Right hindlimb (tissue), 1 donor: ENCODE results near the gene TSPAN18.

ENCODE experiments used
- DNase-seq: peaks from one replicate; pipeline ENCODE4 v3.0.0-alpha.2; 2018

TSPAN18 gene

DNA sequence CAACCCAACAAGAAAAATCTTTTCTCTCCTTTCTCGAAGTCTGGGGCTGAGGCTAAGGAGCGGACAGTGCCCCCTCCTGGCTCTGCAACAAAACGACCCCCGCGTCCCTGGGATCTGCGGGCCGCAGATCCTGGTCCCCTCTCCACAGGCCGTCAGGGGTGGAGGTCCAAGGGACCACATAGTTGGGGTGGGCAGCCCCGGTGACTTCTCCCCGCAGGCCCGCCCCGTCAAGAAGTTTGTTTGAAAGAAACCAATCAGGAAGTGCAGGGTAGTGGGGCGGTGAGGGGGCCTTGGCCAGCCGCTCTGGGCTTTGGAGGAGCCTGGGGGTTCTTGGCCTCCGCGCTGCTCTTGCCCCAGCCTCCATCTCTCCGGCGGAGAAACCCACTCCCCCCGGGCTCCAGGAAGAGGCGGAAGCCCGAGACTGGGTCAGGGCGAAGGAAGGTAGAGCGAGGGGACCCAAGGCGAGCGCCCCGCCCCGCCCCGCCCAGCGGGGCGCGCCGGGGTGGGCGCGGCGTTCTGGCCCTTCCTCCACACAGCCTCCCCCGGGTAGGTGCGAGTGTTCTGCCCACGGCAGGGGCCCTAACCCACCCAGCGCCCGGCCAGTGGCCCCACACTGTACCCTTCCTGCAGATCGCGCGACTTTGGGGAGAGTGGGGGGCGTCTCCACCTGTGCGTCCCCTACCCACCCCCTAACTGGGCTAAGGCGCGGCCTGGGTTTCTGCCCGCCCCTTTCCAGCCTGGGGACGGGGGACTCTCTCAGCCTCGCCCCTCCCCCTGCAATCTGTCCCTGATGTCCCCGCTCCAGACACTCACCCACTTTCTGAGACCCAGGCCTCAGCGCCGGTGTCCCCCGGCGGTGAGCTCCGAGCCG lies 222.6 kb downstream of the TSPAN18 start:
- peak; percentile 62 for DNase-seq

DNA sequence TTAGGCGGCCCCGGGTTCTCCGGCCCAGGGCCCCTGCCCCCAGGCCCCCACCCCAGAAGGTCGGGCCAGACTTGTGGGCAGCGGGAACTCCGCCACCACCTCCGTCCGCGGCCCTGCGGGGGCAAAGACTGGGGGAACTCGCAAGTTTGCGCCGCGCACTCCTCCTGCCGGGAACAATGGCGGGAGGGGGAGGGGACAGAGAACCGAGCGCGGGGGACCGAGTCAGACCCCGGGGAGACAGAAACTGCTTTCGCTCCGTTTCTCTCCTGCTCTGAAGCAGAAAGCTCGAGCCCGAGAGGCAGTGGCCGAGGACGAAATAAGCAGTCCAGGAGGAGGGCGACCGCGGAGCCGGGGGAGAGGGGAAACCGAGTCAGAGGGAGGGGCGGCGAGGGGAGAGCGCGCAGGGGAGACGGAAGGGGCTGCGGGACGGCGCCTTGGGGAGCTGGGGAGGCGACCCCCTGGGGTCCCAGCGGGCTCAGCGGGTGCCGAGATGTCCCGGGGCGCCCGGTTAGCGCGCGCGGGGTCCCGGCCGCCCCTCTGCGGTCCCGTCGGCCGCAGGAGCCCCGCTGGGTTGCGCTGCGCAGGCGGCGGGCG lies 223.4 kb downstream of the TSPAN18 start:
- peak; percentile 58 for DNase-seq

DNA sequence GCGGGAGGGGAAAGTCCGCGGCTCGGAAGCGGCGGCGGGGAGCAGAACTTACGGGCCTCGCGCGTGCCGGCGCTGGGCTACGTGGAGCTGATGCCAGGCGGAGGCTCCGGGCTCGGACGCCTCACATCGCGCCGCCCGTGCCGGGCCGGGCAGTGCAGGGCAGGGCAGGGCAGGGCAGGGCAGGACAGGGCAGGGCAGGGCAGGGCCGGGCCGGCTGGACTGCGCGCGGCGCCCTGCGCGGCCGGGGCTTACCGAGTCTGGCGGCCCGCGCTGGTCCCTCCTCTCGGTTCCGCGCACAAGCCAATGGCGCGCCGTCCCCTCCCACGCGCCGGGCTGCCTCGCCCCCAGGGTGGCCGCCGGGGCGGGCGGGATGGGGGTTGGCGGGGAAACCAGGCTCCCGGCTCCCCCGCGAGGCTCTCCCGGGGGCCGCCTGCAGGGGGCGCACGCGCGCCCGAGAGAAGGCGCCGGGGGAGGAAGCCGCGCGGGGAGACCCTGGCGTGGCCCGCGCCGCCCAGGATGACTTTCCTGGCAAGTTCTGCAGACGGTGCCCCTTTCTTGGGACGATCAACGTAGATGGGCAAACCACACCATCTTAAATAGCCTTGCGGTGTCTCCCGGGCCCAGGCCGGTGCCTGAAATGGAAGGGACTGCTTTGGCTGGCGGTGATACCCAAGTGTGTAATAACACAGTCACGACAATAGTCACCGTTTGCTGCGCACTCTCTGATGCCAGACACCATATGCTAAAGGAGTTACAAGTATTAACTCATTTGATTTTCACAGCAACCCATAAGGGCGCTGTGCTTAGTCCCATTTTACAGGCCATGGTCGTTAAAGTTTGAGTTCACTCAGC lies 224.1 kb downstream of the TSPAN18 start, which contains the start of gene TP53I11:
Gene TP53I11, minus strand, starts transcription at position 259 of the 852 bp plus-strand sequence. CDS start 12,548 bp downstream, outside the sequence.
- peak; percentile 88 for DNase-seq

DNA sequence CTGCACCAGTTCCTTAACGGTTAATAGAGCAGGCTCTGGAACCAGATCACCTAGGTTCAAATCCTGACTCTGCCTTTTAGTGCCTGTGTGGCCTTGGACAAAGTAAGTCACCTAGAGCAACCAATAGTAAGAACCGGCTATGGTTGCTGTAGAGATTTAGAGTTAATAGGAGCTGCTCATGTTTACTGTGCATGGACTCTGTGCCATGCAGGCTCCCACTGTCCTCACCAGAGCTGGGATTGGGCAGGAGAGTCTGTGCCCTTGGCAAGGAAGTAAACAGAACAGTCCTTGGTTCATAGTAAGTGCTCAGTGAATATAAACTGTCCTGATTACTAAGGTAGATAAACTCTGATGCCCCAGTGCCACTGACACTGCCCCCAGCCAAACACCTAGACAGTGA lies 225.3 kb downstream of the TSPAN18 start:
- DNase-seq, result no peak

DNA sequence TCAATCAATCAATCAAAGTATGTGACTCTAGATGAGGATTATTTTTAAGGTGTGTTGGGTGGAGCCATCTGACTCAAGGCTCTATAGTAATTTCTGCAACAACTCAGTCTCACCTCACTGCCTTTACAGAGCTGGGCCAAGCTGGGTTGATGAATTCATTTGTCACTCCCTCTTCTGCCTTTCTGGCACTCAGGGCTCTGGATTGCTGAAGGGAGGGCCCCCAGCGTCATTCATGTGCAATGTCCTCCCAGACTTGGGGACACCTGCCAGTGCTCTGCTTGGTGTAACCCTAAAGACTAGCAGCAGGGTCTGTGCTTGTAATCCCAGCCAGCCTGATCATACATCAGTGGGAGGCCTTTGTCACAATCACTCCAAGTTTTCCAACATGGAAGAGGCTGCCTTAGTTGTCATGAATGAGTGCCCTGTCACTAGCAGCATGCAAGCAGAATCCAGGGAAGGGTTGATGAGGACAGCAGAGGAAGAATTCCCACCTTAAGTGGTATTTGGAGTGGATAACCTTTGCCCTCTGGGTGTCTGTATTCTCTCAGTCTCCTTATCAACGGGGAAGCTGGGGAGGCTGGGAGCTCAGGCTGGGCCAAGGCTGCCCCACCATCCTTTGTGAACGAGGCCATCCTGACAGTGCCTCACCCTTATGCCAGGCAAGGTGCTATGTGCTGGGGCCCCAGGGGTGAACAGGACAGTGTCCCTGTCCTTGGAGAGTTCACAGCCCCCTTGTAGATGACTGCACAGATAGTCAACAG lies 225.9 kb downstream of the TSPAN18 start:
- DNase-seq, result no peak

DNA sequence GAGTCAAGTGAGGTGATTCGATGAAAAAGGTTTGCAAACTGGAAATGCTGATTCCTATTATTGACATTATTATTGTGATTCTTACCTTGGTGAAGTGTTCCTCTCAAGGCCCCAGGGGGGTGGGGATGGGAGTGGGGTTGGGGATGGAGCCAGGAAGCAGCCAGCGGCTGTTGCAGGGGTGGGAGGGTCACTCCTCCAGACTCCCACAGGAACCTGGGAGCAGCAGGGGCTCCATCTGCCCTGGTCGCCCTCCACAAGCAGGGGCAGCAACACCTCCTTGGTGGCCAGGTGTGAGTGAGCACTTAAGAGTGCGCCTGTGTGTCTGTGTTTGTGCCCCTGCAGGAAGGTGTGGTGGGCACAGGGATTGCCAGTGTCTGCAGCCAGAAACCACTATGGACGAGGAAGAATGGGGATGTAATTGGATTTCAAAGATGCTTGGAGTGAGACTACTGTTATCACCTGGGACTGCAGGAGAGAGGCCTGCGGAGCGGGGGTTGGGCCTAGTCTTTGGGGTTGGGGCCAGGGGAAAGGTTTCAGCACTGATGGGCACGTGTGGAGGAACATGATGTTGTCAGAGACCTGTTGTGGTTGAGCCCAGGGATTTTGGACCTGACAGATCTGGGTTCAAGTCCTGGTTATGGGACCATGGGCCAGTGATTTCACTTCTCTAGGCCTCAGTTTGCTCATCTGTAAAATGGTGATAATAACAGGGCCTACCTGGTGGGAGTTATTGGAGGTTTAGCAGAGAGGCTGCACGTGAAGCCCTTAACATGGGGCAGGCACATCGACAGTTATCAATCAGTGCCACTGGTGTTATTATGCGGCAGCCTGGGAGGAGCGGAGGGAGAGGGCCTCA lies 227.5 kb downstream of the TSPAN18 start:
- peak; percentile 16 for DNase-seq

DNA sequence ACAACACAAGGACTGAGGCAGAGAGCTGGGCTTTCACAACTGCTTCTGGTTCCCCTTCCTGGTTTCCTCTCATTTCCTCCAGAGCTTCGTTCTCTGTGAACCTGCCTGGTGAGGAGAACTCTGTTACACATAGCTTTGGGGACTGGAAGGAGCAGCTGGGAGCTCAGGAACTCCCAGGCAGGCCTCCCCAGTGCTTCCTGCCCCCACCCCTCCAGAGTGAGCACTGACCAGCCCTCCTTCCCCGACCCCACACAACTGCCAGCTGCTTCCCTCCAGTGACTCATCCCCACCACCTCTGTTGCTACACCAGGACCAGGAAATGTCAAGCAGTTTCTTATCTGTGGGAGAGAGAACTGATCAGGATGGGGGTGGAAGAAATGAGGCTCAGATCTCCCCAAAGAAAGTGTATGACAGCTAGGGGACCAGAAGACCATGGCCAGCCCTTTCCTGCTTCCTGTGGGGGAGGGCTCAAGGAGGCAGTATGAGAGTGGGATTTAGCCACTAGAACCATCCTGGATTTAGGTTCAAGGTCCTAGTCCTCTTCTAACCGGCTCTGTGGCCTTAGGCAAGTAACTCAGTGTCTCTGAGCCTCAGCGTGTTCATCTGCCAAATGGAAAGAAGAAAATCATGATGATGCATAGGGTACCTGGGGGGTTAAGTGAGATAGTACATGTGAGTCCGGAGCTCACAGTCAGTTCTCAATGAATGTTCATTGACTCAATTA lies 228.4 kb downstream of the TSPAN18 start:
- DNase-seq, result peak; percentile 66

DNA sequence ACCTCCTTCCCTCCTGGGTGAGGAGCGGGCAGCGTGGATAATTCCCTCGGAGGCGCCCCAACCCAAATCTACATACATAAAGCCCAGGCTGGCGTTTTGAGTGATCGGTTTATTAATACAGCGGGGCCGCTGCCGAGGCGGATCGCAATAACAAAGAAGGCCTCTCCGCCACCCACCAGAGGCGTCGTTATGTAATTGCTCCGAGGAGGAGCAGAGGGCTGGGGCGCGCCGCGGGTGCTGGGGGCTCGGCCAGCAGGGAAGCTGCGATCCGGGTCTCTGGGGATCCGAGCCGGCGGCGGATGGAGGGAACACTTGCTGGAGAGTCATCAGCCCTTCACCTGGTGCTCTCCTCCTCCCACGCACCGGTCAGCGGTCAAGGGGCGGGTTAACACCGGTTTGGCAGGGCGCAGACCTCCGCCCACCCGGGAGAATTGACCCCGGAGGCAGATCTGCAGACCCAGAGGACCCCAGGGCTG lies 230.3 kb downstream of the TSPAN18 start:
- no peak for DNase-seq

DNA sequence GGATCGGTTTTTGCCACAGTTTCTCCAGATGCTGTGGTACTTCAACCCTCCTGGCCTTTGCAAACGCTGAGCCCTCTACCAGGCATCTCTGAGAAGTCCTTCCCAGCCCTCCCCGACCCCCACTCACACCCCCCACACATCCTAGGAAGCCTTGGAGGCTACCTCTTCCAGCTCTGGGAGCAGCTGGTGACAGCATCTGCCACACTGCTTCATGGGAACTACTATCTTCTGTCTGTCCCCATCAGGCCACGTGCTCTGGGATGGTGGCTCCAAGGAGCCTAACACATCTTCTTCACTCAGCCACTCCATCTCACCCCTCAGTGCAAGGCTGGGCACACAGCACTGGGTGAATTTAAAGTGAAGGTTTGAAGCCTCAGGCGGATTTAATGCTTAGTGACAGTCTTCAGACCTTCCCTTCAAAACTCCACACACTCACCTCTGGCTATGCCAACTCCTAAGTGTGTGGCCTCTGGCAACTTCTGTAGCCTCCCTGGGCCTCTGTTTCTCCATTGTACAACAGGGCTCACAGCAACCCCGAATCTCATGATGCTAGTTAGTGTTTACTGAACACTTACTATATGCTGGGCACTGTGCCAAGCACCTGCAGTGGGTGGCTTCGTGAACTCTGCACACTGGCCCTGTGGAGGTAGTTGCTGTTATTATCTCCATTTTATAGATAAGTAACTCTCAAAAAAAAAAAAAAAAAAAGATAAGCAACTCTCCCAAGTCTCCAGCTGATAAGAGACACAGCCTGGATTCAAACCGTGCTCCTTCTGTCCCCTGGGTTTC lies 231.2 kb downstream of the TSPAN18 start:
- DNase-seq, result no peak

DNA sequence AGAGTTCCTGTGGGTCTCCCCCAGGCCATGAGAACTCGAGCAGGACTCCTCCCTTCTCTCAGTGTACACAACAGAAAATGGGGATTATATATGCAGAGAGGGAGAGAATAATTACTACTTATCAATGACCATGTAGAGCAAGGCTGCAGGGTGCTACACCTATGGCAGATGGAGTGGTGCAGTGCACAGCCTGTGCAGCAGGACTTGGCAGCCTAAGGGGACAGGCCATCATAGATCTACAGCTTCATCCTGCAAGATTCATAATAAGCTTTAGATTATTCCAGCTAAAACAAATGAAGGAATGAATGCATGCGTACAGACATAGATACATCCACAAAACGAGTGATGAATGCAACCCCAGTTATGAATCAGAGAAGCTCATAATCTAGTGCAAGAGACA lies 232.3 kb downstream of the TSPAN18 start:
- no peak for DNase-seq

DNA sequence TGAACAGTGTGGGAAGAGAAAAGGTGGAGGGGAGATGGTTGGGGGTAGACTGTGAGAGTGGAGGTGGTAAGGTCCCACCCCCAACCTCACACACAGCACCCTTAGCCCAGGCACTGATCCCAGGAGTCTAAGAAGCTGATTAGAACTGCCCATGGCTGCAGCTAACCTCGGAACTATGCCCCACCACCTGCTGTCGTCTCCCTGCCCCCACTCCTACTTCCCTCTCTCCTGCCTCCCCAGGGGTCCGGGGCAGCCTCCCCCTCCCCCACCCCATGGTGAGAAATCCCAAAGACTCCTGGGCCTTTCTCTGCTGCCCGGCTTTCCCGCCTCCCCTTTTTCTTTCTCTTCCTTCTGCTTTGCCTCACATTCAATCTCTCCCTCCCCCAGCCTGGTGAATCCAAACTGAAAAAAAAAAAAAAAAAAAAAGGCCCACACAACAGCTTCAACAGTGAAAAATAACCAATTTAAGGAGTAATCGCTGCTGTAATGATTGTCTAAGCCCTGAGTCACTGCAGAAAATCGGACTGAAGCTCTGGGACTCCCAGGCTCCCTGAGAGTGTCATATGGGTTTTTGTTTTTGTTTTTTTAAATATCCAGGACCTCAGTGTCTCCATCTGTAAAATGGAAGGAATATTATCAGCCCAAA lies 233.6 kb downstream of the TSPAN18 start:
- DNase-seq, result no peak

DNA sequence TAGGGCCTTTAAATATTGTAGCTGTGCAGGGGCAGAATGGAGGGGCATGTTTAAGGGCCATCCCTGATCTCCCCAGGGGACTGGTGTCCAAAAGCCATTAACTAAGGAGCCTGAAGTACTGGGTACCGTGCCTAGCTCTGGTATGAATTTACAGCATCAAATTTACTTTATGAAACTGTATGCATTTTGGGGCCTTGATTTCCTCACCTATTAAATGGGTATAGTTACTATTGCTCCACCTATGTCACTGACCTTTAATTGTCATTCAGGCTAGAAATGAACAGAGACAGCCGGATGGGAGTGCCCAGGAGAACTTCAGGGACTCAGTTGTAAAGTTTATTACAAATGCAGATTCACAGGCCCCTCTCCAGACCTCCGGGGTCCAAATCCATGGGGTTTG lies 235.7 kb downstream of the TSPAN18 start:
- DNase-seq, result no peak

DNA sequence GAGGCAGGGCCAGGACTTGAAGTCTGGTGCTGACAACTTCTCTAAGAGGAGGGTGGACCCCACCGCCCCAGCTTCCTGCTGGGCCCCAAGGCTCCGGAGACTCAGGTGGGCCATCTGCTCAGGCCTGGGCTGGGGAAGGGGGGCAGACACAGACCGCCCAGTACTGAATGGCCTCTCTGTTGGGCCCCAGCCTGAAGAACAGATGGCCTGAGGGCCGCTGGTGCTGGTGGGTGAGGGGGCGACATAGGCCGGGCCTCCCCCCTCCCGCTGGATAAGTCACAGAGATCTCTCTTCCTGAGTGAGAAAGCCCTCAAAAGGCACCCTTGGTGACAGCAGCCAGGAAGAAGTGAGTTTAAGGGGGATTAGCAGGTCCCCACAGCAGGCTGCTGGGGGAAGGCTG lies 236.4 kb downstream of the TSPAN18 start:
- DNase-seq, result no peak

DNA sequence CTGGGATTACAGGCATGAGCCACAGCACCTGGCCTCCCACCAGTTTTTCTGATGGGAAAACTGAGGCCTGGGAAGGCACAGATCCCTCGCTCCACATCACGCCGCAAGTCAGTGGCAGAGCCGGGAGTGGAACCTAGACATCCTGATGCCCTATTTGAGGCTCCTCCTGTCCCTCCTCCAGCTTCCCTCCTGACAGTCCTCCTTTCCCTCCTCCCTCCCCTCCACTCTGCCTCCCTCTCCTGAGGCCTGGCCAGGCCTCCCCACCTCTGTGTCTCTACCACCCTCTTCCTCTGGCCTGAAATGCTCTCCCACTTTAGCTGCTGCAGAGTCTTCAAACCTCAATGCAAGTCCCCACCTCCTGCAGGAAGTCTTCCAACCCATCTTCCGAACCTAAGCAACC lies 237.2 kb downstream of the TSPAN18 start:
- no peak for DNase-seq

DNA sequence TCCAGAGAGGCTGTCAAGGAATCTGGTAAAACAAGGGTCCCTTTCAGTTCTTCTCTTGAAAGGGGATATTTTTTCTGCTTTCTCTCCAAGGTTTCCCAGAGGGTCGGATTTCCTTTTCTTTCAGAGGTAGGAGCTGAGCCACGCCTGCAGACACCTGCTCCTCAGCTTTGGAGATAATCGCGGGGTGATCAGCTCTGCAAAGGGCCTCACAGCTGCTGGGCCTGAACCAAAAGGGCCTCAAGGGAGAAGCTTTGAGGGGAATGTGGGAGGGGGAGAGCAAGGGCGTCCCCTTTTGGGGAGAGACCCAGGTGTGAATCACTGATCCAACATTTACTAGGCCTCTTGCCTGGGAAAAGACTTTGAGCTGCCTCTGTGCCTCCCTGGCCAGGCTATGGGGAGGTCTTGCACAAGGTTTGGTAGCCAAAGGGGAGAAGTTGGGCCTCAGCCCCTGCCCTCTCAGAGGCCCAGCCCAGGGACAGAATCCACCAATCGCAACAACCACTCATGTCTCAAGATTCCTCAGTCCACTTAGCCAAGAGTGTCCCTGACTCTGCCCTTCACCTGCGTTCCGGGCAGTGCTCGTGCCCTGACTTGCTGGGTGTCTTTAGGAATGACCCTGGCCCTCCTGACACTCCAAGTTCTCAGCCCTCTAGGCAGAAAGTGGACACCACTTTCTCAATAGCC lies 237.9 kb downstream of the TSPAN18 start:
- no peak for DNase-seq

DNA sequence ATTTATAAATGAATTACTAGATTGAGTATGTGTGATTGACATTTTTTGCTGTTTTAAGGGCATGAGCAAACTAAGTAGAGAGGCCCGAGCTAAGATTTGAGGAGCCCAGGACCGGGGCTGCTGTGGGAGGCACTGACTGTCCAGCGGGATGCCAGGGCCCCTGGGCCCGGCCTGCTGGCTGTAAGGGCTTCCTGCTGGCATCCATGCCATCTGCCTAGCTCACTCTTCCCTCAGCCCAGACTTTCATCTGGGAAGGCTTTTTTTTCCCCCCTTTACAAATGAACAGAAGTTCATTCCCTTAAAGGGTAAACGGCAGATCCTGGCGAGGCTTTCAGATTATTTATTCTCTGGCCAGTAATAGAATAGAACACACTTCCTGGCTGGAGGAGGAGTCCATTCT lies 239.9 kb downstream of the TSPAN18 start:
- DNase-seq, result no peak

DNA sequence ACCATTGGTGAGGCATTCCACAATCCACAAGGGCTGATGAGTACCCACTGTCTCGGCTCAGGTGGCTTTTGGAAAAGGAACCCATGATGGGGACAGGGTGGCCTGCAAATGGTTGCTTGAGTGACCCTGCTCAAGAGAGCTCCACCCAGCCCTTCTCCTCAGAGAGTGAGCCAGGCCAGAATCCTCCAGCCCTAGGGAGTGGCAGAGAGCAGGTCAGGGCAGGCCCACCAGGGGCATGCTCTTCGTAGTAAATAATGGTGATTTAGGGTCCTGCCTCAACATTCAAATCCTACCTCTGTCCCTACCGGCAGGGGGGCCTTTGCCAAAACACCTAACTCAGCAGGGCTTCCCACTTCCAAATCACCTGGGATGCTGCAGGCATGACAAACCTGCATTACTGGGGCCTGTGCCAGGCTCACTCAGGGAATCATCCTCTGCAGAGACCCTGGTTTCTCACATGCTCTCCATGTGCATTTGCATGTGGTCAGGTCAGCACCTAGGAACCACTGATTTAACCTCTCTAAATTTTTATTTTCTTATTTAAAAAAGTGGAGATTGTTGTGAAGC lies 241.3 kb downstream of the TSPAN18 start:
- DNase-seq, result no peak

DNA sequence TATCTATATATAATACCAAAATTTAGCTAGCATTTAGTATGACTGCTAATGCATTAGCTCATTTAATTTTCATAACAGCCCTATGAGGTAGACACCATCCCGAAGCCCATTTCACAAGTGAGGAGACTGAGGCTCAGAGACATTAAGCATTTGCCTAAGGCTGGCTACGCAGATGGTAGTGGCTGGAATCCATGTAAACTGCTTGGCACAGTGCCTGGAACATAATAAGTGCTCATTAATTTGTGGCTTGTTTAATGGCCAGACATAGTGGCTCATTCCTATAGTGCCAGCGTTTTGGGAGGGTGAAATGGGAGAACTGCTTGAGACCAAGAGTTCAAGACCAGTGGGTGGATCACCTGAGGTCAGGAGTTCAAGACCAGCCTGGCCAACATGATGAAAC lies 241.7 kb downstream of the TSPAN18 start:
- no peak for DNase-seq
